Spleen (tissue), 11 donors: ENCODE results near the gene MAGEA9B. TPM values are rescaled to one million over a fixed set of nuclear protein-coding genes. Genes with fewer than 3 reads are reported as not detected.

Source experiments
- DNase-seq: peaks from one replicate; pipeline ENCODE4 v3.0.0-alpha.2; 2020
- H3K27ac ChIP-seq, 8 donors: fragments of 200-600 bp; sonication (generic) in 7 of 8; 1 replicate in 4 of 8; 2 replicates in 4 of 8; pipeline versions ENCODE4 v1.5.0 to v1.8.0; 2016 to 2021; ENCODE audit warnings: inconsistent platforms in 4 of 8, mild to moderate bottlenecking in 4 of 8, moderate library complexity in 1 of 8
- H3K27me3 ChIP-seq, 7 donors: fragments of 200-600 bp; sonication (generic) in 6 of 7; replicated peaks in 1 of 7; 1 replicate in 4 of 7; 2 replicates in 3 of 7; pipeline versions ENCODE4 v1.5.0 to v1.8.0; 2016 to 2021; ENCODE audit warnings: inconsistent platforms in 3 of 7, mild to moderate bottlenecking in 1 of 7
- H3K36me3 ChIP-seq, 6 donors: fragments of 200-600 bp; sonication (generic) in 5 of 6; 1 replicate in 4 of 6; 2 replicates in 2 of 6; pipeline versions ENCODE4 v1.5.0 to v1.8.0; 2016 to 2021; ENCODE audit warnings: inconsistent platforms in 2 of 6
- H3K4me1 ChIP-seq, 6 donors: fragments of 200-600 bp; sonication (generic) in 5 of 6; 1 replicate in 3 of 6; 2 replicates in 3 of 6; pipeline versions ENCODE4 v1.5.0 to v1.8.0; 2016 to 2021; ENCODE audit warnings: inconsistent platforms in 3 of 6
- H3K4me3 ChIP-seq, 8 donors: fragments of 200-600 bp; sonication (generic) in 7 of 8; 1 replicate in 4 of 8; 2 replicates in 4 of 8; pipeline versions ENCODE4 v1.5.0 to v1.8.0; 2016 to 2021; ENCODE audit warnings: inconsistent platforms in 4 of 8, mild to moderate bottlenecking in 4 of 8, moderate library complexity in 2 of 8
- H3K9me3 ChIP-seq, 8 donors: fragments of 200-600 bp; sonication (generic) in 7 of 8; 1 replicate in 4 of 8; 2 replicates in 4 of 8; pipeline versions ENCODE4 v1.5.0 to v1.8.0; 2016 to 2021; ENCODE audit warnings: inconsistent platforms in 4 of 8
- CTCF ChIP-seq, 11 experiments: fragments of 200-600 bp in 7 of 11; fragments of 450-650 bp in 4 of 11; sonication (generic) in 4 of 11; IDR thresholded peaks in 8 of 11; conservative IDR thresholded peaks in 3 of 11; 1 replicate in 7 of 11; 2 replicates in 4 of 11; pipeline versions ENCODE4 v1.4.0 to v1.8.0; 2016 to 2021; ENCODE audit warnings: antibody characterized with exemption in 11 of 11, inconsistent platforms in 4 of 11, mild to moderate bottlenecking in 1 of 11
- POLR2A ChIP-seq, 3 donors: fragments of 450-650 bp; IDR thresholded peaks; one replicate each; pipeline ENCODE4 v1.5.1; 2017; ENCODE audit warnings: antibody characterized with exemption in 3 of 3, mild to moderate bottlenecking in 1 of 3
- POLR2AphosphoS5 ChIP-seq, 3 donors: sonication (generic); formaldehyde crosslinking; IDR thresholded peaks; one replicate each; pipeline ENCODE4 v1.5.1; 2017; ENCODE audit warnings: antibody characterized with exemption in 3 of 3
- WGBS, 5 donors: extraction: QIAGEN DNeasy Blood & Tissue Kit in 3 of 5; methylation state at CpG; one replicate each; pipeline versions ENCODE4 v1.1.5 to v1.1.7; 2013 to 2018; 5-methylcytosine and 5-hydroxymethylcytosine counted together
- intact Hi-C: fragments of 100-400 bp; cut with DNase I; formaldehyde crosslinking; loops from one replicate; pipeline ENCODE4 v1.15.0; 2023; ENCODE audit warnings: low total_unique reads
- polyA plus RNA-seq, 3 donors: library from polyadenylated mRNA; stranded (reverse); fragments of 200-250 nt; gene quantifications; one replicate each; pipeline ENCODE4 v1.2.1, GENCODE V29; 2013
- total RNA-seq, 7 donors: library from RNA; depleted of rRNA in 3 of 7; stranded (reverse); fragments of >200 nt in 3 of 7; fragmentation: NEBNext Ultra II Directional in 4 of 7; extraction: Animal tissue kit (Norgen Biotek cat#: 25700) in 4 of 7; gene quantifications; one replicate each; pipeline versions ENCODE4 v1.1.0 to v1.2.1, GENCODE V29; 2016 to 2021
- donor health status: healthy with polysubstance abuse.
- donor health status: DM: no; HTN: no; CAD: no; lungs with moderate emphysema.
- donor health status: DM: no; HTN: no; CAD: no.
- donor health status: Bipolar disorder and iron deficiency.
- donor health status: healthy.
- donor health status: DM: no; HTN: no; CAD: no.
- donor health status: DM: yes; HTN: yes; CAD: no.

MAGEA9B gene
- total and polyA plus RNA-seq, 10 donors: 0.06 TPM; not detected in 9

- 7 to 50% (median 28%) methylated on average over 11 to 13 of the region's 13 CpGs; no CpG with 5 or more reads in 1 of the 5 donors for WGBS, 5 donors
- TF ChIP-seq CTCF (IDR thresholded peaks at IDR 0.05 in 8 of 11, conservative IDR thresholded peaks at IDR 0.05 in 3 of 11): no peak
- no peak for TF ChIP-seq POLR2A (IDR thresholded peaks at IDR 0.05)
- no peak for TF ChIP-seq POLR2AphosphoS5 (IDR thresholded peaks at IDR 0.05)
- intact Hi-C loops: no loop called here
- H3K36me3 ChIP-seq: peaks cover 0 to 8% (median 0%) of the 10 kb centered on the region in 6 donors
- H3K4me1 ChIP-seq: peaks cover 0 to 12% (median 9%) of the 10 kb centered on the region in 6 donors
- H3K27ac ChIP-seq: peak overlapping the region; percentile 75 to 98 (median 94)
- DNase-seq: no peak
- peak overlapping the region; percentile 36 to 79 (median 54) for H3K4me3 ChIP-seq
- H3K27me3 ChIP-seq: no peaks in the 10 kb centered on the region
- no peaks in the 10 kb centered on the region for H3K9me3 ChIP-seq
Measured at GRCh38 chrX:149541521-149542047, 45.7 kb downstream of the MAGEA9B start.

DNA sequence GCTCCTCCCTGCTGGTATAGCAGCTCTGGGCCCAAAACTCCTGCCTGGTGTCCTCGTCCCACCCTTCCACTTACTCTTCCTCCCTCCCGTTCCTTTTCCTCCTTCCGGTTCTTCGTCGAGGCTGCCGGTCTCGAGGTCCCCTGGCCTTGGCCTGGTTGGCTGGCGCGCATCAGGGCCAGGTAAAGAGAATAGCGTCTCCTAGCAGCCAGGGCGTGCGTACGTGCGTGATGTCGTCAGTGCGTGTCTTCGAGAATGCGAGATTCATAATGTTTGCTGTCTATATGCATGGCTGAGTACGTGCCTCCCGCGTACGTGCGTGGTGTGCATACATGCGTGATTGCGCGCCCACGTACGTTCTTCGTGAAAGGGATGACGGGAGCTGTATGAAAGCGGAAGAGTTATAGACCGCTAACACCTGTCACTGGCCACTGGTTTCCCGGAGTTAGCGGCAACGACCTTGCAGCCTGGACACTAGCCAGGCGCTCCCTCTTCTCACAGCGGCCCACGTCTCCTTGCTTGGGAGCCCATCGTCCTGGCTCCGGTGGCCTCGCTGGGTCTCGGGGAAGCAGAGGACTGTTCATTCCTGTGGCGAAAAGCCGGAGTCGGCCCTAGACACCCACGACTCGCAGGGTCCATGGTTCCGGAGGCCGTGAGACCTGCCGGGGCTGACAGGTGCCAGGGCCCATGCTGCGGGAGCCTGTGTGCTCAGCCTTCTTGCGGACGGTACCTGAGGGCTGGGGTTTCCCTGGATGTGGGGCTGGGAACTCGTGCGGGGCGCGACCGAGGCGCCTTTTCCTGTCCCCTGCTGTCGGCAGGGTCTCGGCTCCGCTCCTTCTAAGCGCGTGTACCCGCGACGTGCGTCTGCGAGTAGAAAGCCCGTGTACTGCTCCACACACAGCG is 46.4 kb downstream of the MAGEA9B start, which contains the start of gene EOLA1:
Gene EOLA1, plus strand, starts transcription at position 392 of the 900 bp plus-strand sequence. CDS start 4,619 bp downstream, outside the sequence.
- Histone ChIP-seq H3K27me3 (no peaks in the 10 kb centered on the region), H3K9me3 (no peaks in the 10 kb centered on the region), H3K36me3 (peaks cover 0 to 8% (median 0%) of the 10 kb centered on the region in 6 donors), H3K4me1 (peaks cover 0 to 12% (median 9%) of the 10 kb centered on the region in 6 donors), H3K4me3 (peak within 1 kb of the TSS; percentile 36 to 79 (median 54)), H3K27ac (peak within 1 kb of the TSS; percentile 75 to 98 (median 94))
- intact Hi-C loops: no loop called here
- WGBS, 5 donors: 0 to 63% (median 0%) methylated on average over 9 to 71 of the region's 71 CpGs
- TF ChIP-seq POLR2AphosphoS5 (IDR thresholded peaks at IDR 0.05): peak; percentile 89 to 94 (median 90)
- TF ChIP-seq POLR2A (IDR thresholded peaks at IDR 0.05): peak; percentile 10 to 52 (median 28)
- TF ChIP-seq CTCF (IDR thresholded peaks at IDR 0.05 in 8 of 11, conservative IDR thresholded peaks at IDR 0.05 in 3 of 11): no peak
- DNase-seq: peak; percentile 97

DNA sequence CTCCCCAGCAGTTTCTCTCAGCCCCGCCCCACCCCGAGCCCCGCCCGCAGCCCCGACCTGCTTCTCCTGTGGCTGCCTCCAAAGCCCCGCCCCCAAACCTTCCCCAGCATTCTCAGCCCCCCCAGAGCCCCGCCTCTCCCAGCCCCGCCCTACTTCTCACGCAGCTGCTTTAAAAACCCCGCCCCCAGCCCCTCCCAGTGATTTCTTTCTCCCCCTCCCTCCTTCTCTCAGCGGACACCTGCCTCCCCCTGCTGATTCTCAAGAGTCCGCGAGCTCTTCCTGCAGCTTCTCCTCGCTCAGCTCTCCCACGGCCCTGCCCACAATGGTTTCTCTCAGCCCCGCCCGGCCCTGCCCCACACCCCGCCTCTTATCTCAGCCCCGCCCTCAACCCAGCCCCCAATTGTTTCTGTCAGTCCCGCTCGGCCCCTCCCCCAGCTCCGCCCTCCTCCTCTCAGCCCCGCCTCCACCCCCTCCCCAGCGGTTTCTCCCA is 47.1 kb downstream of the MAGEA9B start:
- Histone ChIP-seq H3K27ac (peak overlapping the region; percentile 75 to 98 (median 94)), H3K9me3 (no peaks in the 10 kb centered on the region), H3K27me3 (no peaks in the 10 kb centered on the region), H3K4me1 (peaks cover 0 to 12% (median 9%) of the 10 kb centered on the region in 6 donors), H3K36me3 (peaks cover 0 to 3% (median 0%) of the 10 kb centered on the region in 6 donors), H3K4me3 (peak overlapping the region in 4 of 8 donors; percentile 54 to 79 (median 57))
- 2 to 41% (median 3%) methylated on average over 12 to 24 of the region's 24 CpGs for WGBS, 5 donors
- TF ChIP-seq POLR2AphosphoS5 (IDR thresholded peaks at IDR 0.05) (no peak), CTCF (IDR thresholded peaks at IDR 0.05 in 8 of 11, conservative IDR thresholded peaks at IDR 0.05 in 3 of 11) (no peak), POLR2A (IDR thresholded peaks at IDR 0.05) (no peak)
- DNase-seq: peak; percentile 95
- intact Hi-C loops: no loop called here
